Esophagus squamous epithelium (tissue), 4 donors: ENCODE measurements around the gene AS3MT.

Experiments
- POLR2A ChIP-seq, 4 donors: fragments of 450-650 bp; IDR thresholded peaks; one replicate each; pipeline ENCODE4 v1.6.1; 2017; ENCODE audit warnings: antibody characterized with exemption in 4 of 4, mild to moderate bottlenecking in 4 of 4, moderate library complexity in 3 of 4
- TF ChIP-seq, protein P1 (sequence below), 6 experiments: fragments of 450-650 bp in 4 of 6; fragments of 200-600 bp in 2 of 6; sonication (generic) in 2 of 6; IDR thresholded peaks; one replicate each; pipeline ENCODE4 v1.5.1; 2016 to 2019; ENCODE audit warnings: antibody characterized with exemption in 6 of 6, mild to moderate bottlenecking in 4 of 6, moderate library complexity in 4 of 6

- TF ChIP-seq, protein P1, sequence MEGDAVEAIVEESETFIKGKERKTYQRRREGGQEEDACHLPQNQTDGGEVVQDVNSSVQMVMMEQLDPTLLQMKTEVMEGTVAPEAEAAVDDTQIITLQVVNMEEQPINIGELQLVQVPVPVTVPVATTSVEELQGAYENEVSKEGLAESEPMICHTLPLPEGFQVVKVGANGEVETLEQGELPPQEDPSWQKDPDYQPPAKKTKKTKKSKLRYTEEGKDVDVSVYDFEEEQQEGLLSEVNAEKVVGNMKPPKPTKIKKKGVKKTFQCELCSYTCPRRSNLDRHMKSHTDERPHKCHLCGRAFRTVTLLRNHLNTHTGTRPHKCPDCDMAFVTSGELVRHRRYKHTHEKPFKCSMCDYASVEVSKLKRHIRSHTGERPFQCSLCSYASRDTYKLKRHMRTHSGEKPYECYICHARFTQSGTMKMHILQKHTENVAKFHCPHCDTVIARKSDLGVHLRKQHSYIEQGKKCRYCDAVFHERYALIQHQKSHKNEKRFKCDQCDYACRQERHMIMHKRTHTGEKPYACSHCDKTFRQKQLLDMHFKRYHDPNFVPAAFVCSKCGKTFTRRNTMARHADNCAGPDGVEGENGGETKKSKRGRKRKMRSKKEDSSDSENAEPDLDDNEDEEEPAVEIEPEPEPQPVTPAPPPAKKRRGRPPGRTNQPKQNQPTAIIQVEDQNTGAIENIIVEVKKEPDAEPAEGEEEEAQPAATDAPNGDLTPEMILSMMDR (IDR thresholded peaks at IDR 0.05): no peak
- TF ChIP-seq POLR2A (IDR thresholded peaks at IDR 0.05): no peak
These were observed 35.1 kb downstream of the AS3MT start for GRCh38 chr10:102904346-102904745.
